Activated T-cell treated with anti-CD3 and anti-CD28 coated beads for 4 hours (primary cell): ENCODE results near the gene AKAP13.

Experiments
- DNase-seq: peaks from one replicate; pipeline ENCODE4 v3.0.0-alpha.2; 2020

AKAP13 gene

DNA sequence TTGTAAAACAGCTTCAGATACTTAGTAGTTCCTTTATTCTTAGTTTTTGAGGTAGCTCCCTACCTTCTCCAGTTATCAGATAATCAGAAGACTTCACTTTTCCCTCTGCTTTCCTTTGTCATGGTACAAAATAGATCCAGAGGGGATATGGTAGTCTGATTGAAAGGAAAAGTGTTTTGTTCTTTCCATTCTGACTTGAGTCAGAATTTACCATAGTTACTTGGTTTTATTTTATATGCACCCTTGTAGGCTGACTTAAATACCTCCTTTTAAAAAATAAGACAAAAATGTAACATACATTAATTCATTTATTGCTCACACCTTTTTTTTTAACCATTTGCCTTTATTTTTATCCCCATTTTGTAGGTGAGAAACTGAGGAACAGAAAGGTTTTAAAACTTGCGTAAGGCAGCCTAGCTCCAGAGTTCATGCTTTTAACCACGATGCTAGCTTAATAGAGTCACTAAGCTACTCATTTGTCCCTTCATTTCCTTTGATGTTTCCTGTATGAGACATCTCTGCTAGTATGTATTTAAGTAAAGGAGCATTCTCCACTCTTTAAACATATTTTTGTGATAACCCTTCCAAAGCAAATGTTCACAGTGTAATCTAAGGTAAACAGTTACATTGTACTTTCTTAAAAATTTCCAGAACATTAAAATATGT is 226.9 kb downstream of the AKAP13 start:
- DNase-seq: no peak

DNA sequence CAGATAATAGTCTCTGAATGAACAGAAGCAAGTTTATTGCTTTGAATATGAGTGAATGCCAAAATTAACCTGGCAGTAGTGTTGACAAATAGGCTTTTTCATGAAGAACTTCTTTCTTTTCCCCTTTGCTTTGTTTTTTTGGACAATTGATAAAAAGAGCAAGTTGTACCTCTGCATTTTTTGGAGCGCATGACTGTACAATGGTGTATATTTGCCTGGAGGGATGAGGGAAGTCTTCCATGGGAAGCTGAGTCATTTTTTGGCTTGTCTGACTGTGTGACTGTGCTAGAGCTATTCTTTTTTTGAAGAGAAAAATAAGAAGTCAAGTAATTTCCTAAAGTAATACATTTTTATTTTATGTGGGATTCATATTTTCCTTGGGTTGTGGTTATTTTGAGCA is 227.4 kb downstream of the AKAP13 start:
- DNase-seq: no peak

GRCh38 chr15:85609492-85609891 is 229.1 kb downstream of the AKAP13 start:
- DNase-seq: no peak

DNA sequence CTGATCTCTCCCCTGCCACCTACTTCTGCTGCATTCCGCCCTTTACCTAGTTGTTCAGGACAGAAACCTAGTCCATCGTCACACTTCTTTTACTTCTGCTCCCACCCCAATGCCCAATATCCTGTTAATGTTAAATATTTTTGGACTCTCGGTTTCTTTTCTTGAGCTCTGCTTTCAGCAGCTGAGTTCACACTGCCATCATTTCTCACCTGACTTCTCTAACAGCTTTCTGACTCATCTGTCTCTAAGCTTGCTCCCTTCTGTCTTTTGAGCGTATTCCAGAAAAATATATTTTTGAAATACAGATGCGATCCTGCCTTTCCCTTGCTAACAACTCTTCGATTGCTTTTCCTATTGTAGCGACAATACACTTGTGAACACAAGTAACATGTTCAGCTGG is 231.0 kb downstream of the AKAP13 start:
- DNase-seq: no peak

GRCh38 chr15:85614059-85614458 is 233.7 kb downstream of the AKAP13 start:
- DNase-seq: no peak

DNA sequence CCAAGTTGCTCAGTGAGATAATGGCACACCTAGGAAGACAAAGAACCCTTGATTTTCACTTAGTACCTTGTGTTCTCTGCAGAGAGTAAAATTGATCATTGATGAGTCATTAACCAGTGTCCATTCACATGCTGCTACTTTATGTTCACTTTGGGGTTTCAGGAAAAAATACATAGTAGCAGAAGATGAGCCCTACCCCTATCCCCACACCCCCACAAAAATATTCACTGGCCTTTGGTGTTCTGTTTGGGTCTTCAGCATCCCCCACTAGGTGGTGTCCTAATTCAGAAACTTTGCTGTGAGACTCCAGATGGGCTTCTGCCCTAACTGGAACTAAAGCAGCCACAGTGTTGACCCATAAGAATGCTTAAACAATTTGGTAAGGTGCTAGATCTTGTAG is 235.5 kb downstream of the AKAP13 start:
- no peak for DNase-seq

DNA sequence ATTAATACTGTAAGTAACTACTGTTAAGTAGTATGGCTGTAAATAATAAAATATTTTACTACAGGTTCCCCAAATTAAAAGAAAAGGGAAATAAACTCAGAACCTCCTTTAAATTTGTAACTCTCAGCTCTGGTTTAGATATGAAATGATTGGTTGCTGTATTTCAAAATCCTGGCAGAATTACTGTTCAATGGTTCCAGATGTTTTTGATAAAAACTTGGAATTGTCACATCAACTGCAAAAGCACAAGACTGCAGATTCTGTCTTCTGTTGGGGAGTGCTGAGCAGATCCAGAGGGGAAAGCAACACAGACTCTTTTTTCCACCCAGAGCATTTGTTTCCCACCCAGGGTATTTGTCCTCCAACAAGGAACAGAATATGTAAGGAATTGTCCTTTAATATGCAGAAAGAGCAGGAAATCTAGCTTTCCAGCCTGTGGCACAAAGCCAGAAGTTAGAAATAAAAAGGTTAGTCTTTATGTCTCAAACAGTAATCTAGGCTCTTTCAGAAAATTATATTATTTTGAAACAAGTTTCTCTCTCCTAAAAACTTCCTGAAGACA is 236.2 kb downstream of the AKAP13 start:
- no peak for DNase-seq

DNA sequence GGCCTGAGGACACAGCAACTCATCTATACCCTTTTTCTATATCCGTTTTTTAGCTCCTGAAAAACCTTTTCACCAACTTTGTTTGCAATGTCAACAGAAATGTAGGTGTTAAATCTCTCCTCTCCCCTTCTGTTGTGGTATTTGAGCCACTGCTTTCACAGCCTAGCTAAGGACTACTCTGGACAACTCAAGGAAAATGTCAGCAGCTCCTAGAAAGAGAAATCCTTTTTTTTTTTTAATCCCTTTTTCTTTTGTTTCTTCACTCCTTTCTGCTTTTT is 237.8 kb downstream of the AKAP13 start:
- no peak for DNase-seq

GRCh38 chr15:85618956-85619491 is 238.6 kb downstream of the AKAP13 start:
- peak; percentile 40 for DNase-seq

- DNase-seq: peak; percentile 28
Observed at GRCh38 chr15:85619992-85620689, 239.7 kb downstream of the AKAP13 start.

GRCh38 chr15:85620690-85621049 is 240.3 kb downstream of the AKAP13 start:
- no peak for DNase-seq

GRCh38 chr15:85621094-85621493 is 240.7 kb downstream of the AKAP13 start:
- no peak for DNase-seq

GRCh38 chr15:85622221-85622831 is 241.9 kb downstream of the AKAP13 start:
- DNase-seq: no peak

GRCh38 chr15:85623315-85624049 is 243.1 kb downstream of the AKAP13 start:
- no peak for DNase-seq

GRCh38 chr15:85624291-85624801 is 243.9 kb downstream of the AKAP13 start:
- DNase-seq: no peak

DNA sequence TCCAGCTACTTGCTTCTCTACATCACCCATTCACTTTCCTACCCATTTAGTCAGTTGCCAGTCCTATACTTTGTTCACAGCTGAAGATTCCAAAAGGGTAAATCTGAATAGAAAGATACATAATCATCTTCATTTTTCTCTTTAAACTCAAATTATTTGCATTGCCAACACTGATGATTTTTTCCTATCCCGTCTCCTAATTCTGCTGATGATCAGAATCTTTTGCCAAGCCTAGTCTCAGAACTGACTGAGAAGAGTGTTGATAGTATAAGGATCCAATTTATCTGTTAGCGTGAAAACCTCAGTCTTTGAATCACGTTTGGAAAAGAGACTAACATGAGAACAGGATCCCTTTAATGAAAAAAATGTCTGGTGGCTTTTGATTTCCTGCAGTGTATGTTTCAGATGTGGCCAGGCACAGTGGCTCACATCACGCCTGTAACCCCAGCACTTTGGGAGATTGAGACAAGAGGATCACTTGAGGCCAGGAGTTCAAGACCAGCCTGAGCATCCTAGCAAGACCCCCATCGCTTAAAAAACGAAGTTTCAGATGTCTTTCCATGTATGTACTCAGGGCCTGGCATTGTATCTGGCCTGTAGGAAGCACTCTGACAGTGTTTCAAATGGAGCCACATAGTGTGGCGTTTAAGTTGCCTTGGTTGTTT is 244.9 kb downstream of the AKAP13 start:
- no peak for DNase-seq

- DNase-seq: no peak
Observed at GRCh38 chr15:85625856-85626255, 245.5 kb downstream of the AKAP13 start.

DNA sequence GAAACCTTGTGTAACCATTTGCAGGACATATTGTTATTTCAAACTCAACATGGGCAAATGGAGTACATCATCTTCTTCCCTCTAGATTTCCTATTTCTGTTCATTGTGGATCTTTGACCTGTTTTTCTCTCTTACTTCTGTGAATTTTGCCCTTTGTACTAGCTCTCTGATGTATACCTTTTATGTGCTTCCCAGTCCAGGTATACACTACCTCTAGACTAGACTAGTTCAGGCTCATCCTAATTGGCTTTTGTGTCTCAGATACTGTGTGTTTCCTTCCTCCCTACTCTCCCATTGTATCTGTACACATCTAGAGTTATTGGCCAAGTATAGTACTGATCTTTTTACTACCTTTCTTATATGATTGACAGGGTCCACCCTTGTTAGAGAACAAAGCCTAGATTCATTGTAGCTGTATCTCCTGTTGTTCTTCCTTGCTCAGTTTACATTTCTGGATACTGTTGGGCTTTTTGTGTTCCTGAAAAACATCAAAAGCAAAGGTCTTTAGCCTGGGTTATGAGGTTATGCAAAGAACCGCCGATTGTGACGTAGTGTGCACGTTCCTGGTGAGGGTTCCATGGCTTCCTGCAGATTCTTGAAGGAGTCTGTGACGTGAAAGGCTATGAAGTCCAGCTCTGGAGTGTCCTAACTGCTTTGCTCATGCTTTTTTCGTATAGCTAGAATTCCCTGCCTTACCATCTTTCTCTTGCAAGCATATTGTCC is 247.0 kb downstream of the AKAP13 start:
- no peak for DNase-seq

GRCh38 chr15:85630311-85630710 is 249.9 kb downstream of the AKAP13 start:
- no peak for DNase-seq

DNA sequence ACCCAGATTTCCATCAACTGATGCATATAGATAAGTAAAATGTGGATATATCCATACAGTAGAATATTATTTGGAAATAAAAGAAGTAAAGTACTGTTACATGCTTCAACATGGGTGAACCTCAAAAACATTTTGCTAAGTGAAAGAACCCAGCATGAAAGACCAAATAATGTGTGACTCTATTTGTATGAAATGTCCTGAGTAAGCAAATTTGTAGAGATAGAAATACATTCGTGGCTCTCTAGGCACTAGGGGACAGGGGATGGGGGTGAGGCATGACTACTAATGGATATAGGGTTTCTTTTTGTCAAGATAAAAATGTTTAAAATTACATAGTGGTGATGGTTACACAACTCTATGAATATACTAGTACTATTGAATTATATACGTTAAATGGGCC is 250.6 kb downstream of the AKAP13 start:
- DNase-seq: no peak

- DNase-seq: no peak
Observed at GRCh38 chr15:85632014-85632413, 251.6 kb downstream of the AKAP13 start.

DNA sequence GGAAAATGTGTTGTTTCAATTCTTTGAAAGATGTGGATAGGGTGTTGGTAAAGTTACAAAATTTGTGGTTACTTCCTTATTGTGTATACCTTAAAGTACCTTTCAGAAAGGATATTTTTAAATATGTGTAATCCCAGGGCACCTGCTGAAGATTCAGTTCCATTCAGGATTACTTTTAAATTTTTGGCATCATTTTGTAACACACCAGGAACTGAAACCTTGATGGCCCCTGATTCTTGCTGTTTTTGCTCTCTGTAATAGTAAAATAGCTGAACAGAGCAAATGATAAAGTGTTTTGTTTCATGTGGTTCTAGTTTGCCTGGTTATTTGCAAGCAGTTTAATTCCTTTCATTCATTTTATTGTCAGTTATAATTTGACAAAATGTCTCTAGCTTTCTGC is 253.5 kb downstream of the AKAP13 start:
- DNase-seq: no peak
